OCI-M1 (cell line): Measurements from ENCODE around the gene PPFIA3.
"Not testable (repeated sequence)": the region's sequence is repeated elsewhere in the genome, so short reads cannot be mapped to it uniquely, and the experiment has no call there.

Experiments
- DNase-seq: peaks from one replicate; lab custom pipeline; 2025; lab: John Stamatoyannopoulos, UW

The PPFIA3 gene

DNA sequence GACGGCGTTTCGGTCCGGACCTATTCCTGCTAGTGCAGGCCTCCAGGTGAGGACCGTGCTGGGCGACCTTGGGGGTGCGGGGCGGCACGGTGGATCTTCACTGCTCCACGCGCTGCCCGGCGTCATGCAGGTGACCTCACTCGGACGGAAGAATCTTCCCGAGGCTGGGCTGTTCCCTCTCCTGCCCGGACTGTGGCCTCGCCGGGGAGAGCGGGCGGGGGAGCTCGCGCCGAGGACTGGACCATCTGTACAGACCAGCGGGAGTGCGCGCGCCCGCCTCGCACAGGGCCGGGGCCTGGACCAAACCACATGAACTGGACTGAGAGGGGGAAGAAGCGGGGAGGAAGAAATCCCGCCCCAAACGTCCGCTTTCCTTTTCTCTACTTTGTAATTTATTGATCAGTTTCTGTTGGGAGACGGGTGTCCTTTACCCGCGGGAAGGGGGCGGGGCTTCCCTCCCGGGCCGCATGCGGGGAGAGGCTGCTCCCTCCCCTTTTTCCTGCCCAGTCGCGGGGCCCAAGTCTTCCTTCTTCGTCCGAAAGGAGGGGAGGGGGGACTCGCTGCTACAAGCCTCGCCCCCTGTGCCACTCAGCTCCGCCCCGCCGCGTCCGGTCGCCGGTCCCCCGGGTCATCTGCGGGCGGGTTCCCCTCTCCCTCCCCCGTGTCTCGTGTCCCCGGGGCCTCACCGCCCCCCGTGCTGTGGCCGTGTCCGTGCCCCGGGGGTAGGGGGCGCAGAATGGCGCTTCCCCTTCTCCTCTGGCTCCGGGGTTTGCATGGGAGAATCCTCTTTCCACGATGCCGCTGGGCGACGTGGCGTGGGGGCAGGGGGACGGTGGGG, 31.0 kb downstream of the PPFIA3 start:
- DNase-seq = peak; percentile 98

DNA sequence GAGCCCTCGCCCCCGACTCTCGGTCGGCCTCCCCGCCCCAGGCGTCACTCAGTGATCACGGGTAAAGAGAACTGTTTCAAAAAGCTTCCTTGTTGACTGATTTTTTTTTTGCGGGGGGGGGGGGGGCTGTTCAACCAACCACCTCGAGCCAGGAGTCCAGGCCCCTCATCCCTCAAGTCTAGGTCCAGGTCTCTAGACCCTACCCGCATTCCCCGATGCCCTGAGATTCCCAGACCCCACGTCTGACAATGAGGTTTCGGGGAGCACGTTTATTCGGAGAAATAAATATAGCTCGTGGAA, 31.6 kb downstream of the PPFIA3 start:
- DNase-seq = no peak

GRCh38 chr19:49151267-49152118, 32.1 kb downstream of the PPFIA3 start:
- peak; percentile 96 for DNase-seq

GRCh38 chr19:49152119-49152550, 32.8 kb downstream of the PPFIA3 start:
- no peak for DNase-seq

DNA sequence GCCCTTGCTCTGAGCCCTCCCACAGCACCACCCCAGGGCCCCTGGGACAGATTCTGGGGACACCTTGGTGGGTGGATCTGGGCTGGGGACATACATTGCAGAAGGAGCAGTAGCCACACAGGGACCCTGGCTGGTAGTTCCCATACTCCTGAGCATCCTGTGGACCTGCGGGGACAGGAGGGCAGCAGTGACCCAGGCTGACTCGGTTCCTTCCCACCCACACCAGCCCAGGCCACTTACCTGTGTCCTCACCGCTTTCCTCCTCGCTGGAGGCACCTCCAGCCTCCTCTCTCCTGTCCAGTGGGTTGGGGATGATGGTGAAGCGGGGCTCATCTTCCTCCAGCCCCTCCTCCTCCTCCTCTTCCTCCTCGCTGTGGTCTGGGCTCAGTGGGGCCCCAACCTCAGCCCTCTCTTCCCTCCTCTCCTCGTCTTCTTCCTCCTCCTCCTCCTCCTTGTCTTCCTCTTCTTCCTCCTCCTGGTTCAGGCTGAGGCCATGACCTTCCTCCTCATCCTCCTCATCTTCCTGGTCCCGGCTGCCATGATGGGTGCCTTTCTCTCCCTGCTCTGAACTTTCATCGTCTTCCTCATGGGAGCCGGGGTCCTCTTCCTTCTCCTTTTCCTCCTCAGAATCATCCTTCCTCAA, 33.9 kb downstream of the PPFIA3 start:
- DNase-seq = no peak

GRCh38 chr19:49154279-49154678, 34.9 kb downstream of the PPFIA3 start:
- DNase-seq = no peak

- DNase-seq = no peak
These were observed 35.9 kb downstream of the PPFIA3 start, which contains the start of gene HRC for GRCh38 chr19:49155005-49155819. HRC (minus strand) TSS chr19:49155396; CDS start chr19:49155237, 159 bp downstream.

DNA sequence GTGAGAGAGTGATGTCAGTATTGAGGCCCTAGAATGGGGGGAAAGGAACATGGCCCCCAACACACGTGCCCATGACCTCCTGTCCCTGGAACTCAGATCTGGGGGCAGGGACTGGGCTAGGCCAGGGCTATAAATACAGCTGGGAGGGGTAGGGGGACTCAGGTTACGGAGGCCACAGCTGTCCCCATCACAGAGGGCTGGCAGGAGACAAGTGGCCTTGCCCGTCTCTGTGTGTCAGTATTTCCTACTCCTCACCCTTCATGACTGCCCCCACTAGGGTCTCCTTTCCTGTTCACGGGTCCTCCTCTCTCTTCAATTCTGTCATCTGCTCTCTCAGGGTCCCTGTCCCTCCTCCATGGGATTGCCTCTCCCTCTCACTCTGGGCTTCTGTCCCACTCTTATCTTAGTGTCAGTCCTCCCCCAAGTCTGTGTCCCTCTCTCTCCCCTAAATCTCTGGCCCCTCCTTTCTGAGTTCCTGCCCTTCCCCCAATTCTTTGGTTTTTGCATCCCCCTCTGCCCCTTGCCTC, 36.5 kb downstream of the PPFIA3 start:
- peak; percentile 46 for DNase-seq

DNA sequence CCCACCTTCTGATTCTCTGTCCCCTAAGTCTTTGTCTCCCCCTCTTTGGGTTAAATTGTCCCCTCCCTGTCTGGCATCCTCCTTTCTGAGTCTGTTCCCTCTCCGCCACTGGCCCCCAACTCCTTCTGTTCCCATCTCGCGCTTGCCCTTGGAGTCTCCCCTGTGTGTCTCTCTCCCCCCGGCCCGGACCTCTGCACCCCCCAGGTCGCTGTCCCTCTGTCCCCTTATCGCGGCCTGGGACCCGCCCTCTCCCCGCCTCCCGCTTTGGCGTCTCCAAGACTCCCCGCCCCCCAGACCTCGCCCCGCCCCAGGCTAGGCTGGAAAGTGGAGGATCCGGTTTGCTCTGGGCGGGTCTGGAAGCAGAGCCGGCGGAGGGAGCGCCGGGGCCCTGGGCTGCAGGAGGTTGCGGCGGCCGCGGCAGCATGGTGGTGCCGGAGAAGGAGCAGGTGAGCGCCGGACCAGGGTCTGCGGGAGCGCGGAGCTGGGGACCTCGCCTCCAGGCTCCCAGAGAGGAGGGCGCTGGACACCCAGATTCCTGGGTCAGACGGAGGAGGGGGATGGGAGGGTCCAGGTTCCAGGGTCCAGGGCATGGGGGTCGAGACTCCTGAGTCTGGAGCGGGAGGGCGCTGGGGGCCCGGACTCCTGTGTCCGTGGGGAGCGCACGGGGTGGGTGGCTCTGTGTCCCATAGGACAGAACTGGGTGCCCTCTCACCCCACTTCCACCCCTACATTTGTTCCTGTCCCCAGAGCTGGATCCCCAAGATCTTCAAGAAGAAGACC, 38.3 kb downstream of the PPFIA3 start, which contains the start of gene TRPM4:
Gene TRPM4 (plus strand): TSS at position 348 of the 780 bp plus-strand sequence. CDS start 75 bp downstream, at position 423.
- DNase-seq = peak; percentile 94

DNA sequence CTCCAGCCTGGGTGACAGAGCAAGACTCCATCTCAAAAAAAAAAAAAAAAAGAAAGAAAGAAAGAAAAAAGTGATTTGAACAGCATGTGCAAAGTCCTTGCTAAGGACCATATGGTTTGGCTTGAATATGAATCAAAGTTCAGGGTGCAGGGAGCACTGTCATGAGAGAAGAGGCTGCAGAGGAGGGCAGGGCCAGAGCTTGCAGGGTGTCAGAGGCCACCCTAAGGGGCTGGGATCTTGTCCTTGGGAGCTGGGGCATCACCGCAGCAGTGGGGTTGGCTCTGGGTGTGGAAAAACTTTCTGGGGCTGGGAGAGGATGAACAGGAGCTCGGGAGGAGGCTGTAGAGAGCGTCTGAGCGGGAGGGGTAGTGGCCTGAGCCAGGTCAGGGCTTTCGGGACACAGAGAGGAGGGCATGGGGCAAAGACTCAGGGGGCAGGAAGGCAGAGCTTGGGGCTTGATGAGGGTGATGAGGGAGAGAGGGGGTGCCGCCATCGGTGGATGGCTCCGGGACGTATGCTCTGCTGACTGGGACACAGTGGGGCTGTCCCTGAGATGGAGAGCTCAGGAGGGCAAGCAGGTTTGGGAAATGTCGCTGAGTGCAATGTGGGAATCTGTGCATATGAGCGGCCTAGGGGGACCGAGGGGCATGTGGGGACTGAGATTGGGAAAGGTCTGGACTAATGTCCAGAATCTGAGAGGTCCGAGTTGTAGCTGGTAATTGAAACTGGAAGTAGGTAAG, 41.3 kb downstream of the PPFIA3 start:
- DNase-seq = no peak

DNA sequence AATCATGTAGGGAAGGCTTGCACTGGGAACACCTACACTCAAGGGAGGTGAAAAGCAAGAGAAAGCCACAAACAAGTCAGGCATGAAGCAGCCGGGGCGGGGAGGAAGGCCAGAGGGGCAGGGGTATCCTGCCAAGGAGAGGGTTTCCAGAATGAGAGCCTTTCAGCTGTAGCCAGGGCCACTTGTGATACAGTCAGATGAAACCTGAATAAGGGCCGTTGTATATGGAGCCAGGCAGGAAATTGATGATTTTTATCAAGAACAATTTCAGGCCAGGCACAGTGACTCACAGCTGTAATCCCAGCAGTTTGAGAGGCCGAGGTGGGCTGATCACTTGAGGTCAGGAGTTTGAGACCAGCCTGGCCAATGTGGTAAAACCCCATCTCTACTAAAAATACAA, 42.6 kb downstream of the PPFIA3 start:
- DNase-seq = no peak

DNA sequence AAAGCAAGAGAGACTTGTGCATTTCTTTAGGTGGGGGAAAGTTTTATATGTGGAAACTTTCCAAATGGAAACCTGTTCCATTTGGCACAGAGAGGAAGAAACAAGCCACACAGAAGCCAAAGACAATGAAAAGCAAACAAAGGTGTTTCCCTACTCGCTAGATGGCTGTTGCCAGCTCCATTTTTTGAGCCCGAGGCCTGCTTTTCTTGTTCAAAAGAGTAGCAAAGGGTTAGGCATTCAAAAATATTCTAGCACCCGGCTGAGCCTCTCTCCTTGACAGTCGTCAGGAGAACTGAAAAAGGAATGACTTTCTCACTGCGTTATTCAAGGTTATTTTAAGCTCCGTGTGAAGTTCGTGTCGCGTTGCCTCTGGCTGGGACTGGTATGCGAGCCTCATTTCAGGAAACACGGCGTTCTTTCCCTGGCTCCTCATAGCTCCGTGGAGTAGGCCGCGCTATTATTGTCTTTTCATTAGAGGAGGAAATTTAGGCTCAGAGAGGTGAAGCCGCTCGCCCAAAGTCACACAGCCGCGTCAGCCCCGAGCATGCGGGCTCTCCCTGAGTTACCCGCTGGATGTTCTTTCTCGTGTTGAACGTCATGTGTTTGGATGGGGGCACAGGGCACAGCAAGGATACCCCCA, 45.9 kb downstream of the PPFIA3 start:
- no peak for DNase-seq

- no peak for DNase-seq
These were observed 46.5 kb downstream of the PPFIA3 start for GRCh38 chr19:49165865-49166301.

- no peak for DNase-seq
These were observed 48.6 kb downstream of the PPFIA3 start for GRCh38 chr19:49167857-49168409.

DNA sequence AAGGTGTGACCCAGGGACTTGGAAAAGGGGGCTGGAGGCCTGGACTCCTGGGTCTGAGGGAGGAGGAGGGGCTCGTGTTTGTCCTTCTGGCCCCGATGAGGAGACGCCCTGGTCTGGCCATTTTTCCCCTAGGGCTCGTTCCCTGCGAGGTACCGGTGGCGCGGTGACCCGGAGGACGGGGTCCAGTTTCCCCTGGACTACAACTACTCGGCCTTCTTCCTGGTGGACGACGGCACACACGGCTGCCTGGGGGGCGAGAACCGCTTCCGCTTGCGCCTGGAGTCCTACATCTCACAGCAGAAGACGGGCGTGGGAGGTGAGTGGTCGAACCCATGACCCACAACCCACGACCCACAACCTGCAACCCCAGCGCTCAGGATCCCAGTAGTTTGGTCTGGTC, 49.1 kb downstream of the PPFIA3 start:
- DNase-seq = no peak

DNA sequence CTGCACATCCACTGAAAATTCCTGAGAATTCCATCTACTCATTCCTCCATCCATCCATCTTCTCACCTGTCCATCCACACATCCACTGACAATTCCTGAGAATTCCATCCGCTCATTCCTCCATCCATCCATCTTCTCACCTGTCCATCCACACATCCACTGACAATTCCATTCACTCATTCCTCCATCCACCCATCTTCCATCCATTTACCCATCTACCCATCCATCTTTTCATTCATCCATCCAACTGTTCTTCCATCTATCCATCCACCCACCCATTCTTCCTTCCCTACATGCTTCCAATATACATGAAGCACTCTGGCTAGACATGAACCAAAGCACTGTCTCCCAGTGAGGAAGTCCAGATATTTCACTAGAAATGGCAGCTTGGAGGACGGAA, 53.9 kb downstream of the PPFIA3 start:
- DNase-seq = no peak

DNA sequence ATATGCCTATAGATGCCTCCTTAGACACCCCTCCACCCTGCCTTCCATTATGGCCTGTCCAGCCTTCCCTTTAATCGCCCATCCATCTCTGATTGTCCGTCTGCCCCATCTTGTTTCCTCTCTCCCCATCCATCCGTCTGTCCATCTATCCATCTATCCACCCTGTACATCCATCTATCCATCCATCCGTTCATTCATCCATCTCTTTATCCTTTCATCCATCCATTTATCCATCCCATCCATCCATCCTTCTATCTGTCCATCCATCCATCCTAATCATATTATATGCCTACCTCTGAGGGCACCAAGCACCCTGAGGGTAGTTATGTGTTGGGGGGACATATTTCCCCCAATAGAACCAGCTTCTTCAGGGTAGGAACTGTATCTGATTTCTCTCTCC, 61.3 kb downstream of the PPFIA3 start:
- DNase-seq = no peak

DNA sequence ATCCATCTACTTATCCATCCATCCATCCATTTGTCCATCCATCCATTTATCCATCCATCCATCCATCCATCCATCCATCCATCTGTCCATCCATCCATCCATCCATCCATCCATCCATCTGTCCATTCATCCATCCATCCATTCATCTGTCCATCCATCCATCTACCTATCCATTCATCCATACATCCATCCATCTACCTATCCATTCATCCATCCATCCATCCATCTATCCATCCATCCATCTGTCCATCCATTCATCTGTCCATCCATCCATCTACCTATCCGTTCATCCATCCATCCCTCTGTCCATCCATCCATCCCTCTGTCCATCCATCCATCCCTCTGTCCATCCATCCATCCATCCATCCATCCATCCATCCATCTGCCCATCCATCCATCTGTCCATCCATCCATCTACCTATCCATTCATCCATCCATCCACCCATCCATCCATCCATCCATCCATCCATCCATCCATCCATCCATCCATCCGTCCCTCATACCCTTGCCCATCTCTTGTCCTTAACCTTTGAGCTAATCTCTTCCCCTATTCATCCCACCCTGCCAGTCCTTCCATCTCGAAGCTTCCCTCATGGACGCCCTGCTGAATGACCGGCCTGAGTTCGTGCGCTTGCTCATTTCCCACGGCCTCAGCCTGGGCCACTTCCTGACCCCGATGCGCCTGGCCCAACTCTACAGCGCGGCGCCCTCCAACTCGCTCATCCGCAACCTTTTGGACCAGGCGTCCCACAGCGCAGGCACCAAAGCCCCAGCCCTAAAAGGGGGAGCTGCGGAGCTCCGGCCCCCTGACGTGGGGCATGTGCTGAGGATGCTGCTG, 62.9 kb downstream of the PPFIA3 start:
- not testable (repeated sequence) for DNase-seq
